Neural progenitor cell (in vitro differentiated cells): ENCODE results near the gene SBNO1.

Experiments used
- CTCF ChIP-seq: fragments of 200-600 bp; sonication (generic); IDR thresholded peaks from 2 replicates; pipeline ENCODE4 v1.5.1; 2017; ENCODE audit warnings: antibody characterized with exemption, mild to moderate bottlenecking
- EZH2 ChIP-seq: fragments of 200-600 bp; sonication (generic); IDR thresholded peaks from 2 replicates; pipeline ENCODE4 v1.6.1; 2017; ENCODE audit warnings: antibody characterized with exemption, mild to moderate bottlenecking, moderate library complexity
- EZH2phosphoT487 ChIP-seq: fragments of 200-600 bp; sonication (generic); IDR thresholded peaks from 2 replicates; pipeline ENCODE4 v1.6.1; 2017; ENCODE audit warnings: antibody characterized with exemption

- TF ChIP-seq CTCF (no peak), EZH2 (no peak), EZH2phosphoT487 (no peak)
Observed at GRCh38 chr12:123388951-123389559, 24.4 kb upstream of the SBNO1 start.
